ENCODE measurements around the gene OBSCN.

GRCh38 chr1:228285661-228286504 lies 78.0 kb downstream of the OBSCN start:
- no peak for TF ChIP-seq CTCF (IDR thresholded peaks at IDR 0.05)
- no peak for TF ChIP-seq POLR2A (IDR thresholded peaks at IDR 0.05)
